Transverse colon (tissue), 4 donors: ENCODE results near the gene AGPAT1. TPM values are rescaled to one million over a fixed set of nuclear protein-coding genes. Genes with fewer than 3 reads are reported as not detected.

ENCODE experiments used
- DNase-seq: peaks from one replicate; pipeline ENCODE4 v3.0.0-alpha.2; 2019
- H3K27ac ChIP-seq, 4 donors: fragments of 200-600 bp; sonication (generic); 2 replicates each; pipeline ENCODE4 v1.5.1; 2016 to 2018; ENCODE audit warnings: inconsistent platforms in 4 of 4
- H3K27me3 ChIP-seq: fragments of 200-600 bp; sonication (generic); 2 replicates; pipeline ENCODE4 v1.5.1; 2017; ENCODE audit warnings: inconsistent platforms
- H3K36me3 ChIP-seq, 4 donors: fragments of 200-600 bp; sonication (generic); 2 replicates each; pipeline ENCODE4 v1.5.1; 2017 to 2019; ENCODE audit warnings: inconsistent platforms in 4 of 4
- H3K4me1 ChIP-seq, 4 donors: fragments of 200-600 bp; sonication (generic); 2 replicates each; pipeline ENCODE4 v1.5.1; 2017 to 2020; ENCODE audit warnings: inconsistent platforms in 4 of 4
- H3K4me3 ChIP-seq, 4 donors: fragments of 200-600 bp; sonication (generic); 1 replicate in 1 of 4; 2 replicates in 3 of 4; pipeline versions ENCODE4 v1.5.1 to v1.6.1; 2017 to 2019; ENCODE audit warnings: inconsistent platforms in 4 of 4
- H3K9me3 ChIP-seq, 2 donors: fragments of 200-600 bp; sonication (generic); 2 replicates each; pipeline ENCODE4 v1.5.1; 2017 to 2019; ENCODE audit warnings: inconsistent platforms in 2 of 2
- EP300 ChIP-seq: sonication (generic); formaldehyde crosslinking; IDR thresholded peaks from one replicate; pipeline ENCODE4 v1.6.1; 2017; ENCODE audit warnings: antibody characterized with exemption, low read depth
- POLR2A ChIP-seq: fragments of 450-650 bp; IDR thresholded peaks from one replicate; pipeline ENCODE4 v1.6.1; 2016; ENCODE audit warnings: antibody characterized with exemption, mild to moderate bottlenecking, moderate library complexity
- POLR2AphosphoS5 ChIP-seq, 3 donors: sonication (generic); formaldehyde crosslinking; IDR thresholded peaks; one replicate each; pipeline ENCODE4 v1.6.1; 2016; ENCODE audit warnings: antibody characterized with exemption in 3 of 3
- WGBS, 2 donors: methylation state at CpG; one replicate each; pipeline ENCODE4 v1.1.5; 2018; ENCODE audit warnings: low coverage in 1 of 2; 5-methylcytosine and 5-hydroxymethylcytosine counted together
- in situ Hi-C, 4 donors: fragments of 200-750 bp; cut with MboI; loops; one replicate each; pipeline versions ENCODE4 v1.15.0 to v1.15.1; 2017; ENCODE audit warnings: low sequenced_read_pairs in 3 of 4, low pct_ligation_motif_present in 1 of 4, low pct_unique_long_range_greater_than_20kb in 1 of 4
- intact Hi-C: fragments of 100-400 bp; cut with DNase I; formaldehyde crosslinking; loops from one replicate; pipeline ENCODE4 v1.15.1; 2023; ENCODE audit warnings: low total_unique reads
- total RNA-seq, 4 donors: library from RNA; depleted of rRNA; stranded (reverse); fragments of >200 nt; gene quantifications; one replicate each; pipeline ENCODE4 v1.1.0, GENCODE V29; 2016
- TF ChIP-seq, protein P1 (sequence below), 5 experiments: fragments of 200-600 bp in 3 of 5; fragments of 450-650 bp in 2 of 5; sonication (generic) in 3 of 5; IDR thresholded peaks; 1 replicate in 2 of 5; 2 replicates in 3 of 5; pipeline ENCODE4 v1.5.1; 2016 to 2017; ENCODE audit warnings: antibody characterized with exemption in 5 of 5, inconsistent platforms in 3 of 5, mild to moderate bottlenecking in 2 of 5, moderate library complexity in 1 of 5

The AGPAT1 gene
- total RNA-seq, 4 donors from 2014 or later, result 17.9 to 67.2 (median 50.1) TPM

DNA sequence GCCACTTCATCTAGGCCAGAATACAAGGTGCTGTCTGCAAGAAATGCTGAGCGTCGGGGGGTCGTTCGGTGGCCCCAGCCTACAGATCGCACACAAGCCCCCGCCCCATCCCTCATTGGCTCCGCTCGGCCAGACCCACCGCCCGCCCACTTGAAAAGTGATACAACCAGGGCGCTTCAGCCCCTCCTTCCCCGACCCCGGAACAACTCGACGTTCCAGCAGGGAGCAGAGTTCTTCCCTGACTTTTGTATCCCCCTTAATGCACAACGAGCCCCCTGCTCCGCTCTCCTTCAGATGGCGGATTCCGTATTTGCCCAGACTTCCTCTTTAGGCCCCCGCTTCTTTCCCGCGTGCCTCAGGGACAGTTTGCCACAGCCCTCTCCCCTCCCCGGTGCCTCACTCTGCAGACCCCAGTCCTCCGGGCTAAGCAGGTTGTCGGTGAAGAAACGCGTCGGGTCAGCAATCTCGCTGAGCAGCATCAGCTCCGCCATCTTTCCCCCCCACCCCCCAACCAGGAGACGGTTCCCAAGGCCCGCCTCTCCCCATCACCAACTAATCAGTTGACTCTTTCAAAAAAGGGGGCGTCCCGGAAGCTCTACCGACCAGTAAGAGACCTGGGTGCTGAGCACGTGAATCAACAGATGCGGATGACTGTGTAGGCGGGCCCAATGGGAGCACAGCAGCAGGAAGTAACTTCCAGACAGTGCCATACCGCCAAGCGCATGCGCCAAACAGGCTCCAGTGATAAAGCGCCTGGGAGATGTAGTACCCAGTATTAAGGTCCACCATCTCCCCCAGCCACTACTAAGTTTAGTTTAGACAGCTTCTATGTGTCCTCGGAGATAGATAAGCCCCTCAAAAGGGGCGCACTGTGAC is 47.9 kb downstream of the AGPAT1 start, which contains the start of gene ATF6B:
TSS of gene ATF6B (minus strand) at position 530 of the 876 bp plus-strand sequence. CDS start at position 491, 39 bp downstream.
- peaks cover 24 to 31% (median 26%) of the 10 kb centered on the region in 4 donors for H3K4me1 ChIP-seq
- DNase-seq, result peak; percentile 98
- 0 to 1% methylated on average over 12 to 43 of the region's 44 CpGs for WGBS, 2 donors
- peaks cover 0 to 18% (median 3%) of the 10 kb centered on the region in 4 donors for H3K36me3 ChIP-seq
- peak within 1 kb of the TSS; percentile 91 to 92 (median 91) for H3K27ac ChIP-seq
- no peaks in the 10 kb centered on the region for H3K27me3 ChIP-seq
- in situ Hi-C loops (no loop called here), intact Hi-C loops (no loop called here)
- H3K9me3 ChIP-seq, result no peaks in the 10 kb centered on the region
- TF ChIP-seq, protein P1, sequence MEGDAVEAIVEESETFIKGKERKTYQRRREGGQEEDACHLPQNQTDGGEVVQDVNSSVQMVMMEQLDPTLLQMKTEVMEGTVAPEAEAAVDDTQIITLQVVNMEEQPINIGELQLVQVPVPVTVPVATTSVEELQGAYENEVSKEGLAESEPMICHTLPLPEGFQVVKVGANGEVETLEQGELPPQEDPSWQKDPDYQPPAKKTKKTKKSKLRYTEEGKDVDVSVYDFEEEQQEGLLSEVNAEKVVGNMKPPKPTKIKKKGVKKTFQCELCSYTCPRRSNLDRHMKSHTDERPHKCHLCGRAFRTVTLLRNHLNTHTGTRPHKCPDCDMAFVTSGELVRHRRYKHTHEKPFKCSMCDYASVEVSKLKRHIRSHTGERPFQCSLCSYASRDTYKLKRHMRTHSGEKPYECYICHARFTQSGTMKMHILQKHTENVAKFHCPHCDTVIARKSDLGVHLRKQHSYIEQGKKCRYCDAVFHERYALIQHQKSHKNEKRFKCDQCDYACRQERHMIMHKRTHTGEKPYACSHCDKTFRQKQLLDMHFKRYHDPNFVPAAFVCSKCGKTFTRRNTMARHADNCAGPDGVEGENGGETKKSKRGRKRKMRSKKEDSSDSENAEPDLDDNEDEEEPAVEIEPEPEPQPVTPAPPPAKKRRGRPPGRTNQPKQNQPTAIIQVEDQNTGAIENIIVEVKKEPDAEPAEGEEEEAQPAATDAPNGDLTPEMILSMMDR (IDR thresholded peaks at IDR 0.05), result no peak
- TF ChIP-seq POLR2AphosphoS5 (IDR thresholded peaks at IDR 0.05), result peak in 2 of 3 donors; percentile 59 to 74
- peak; percentile 83 for TF ChIP-seq POLR2A
- H3K4me3 ChIP-seq, result peak within 1 kb of the TSS; percentile 62 to 83 (median 73)

DNA sequence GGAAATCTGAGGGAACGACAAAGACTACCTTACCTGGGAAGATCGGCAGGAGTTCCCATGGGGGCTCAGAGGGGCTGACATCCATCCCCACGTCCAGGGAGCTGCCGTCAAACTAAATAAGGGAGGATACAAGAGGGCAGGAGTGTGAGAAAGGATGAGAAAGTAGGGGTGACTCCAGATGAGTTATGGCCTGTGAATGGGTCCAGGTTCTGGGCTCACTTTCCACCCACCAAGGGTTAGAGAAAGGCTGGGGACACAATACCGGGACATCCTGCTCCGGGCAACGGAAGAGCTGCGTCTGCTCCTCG is 48.5 kb downstream of the AGPAT1 start:
- WGBS, 2 donors, result 4 to 8% methylated on average over 4 to 8 of the region's 9 CpGs
- DNase-seq, result no peak
- intact Hi-C loops, result no loop called here

DNA sequence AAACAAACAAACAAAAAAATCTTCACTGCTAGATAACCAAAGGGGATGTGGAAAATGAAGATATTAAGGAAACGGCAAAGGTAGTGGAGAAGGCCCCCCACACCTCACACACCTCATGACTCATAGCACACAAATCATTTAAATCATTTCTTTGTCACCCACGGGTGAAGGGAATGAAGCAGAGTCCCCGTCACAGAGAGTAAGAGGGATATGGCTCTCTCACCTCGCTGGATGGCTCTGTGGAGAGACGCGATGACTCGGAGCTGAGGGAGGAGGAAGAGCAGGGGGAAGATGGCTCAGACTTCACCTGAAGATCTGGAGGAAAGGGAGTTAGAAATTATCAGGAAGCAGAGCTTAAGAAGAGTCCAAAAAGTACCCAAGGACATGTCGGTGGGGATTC is 49.0 kb downstream of the AGPAT1 start:
- WGBS, 2 donors, result 36 to 50% methylated on average over 6 to 8 of the region's 8 CpGs
- no peaks in the 10 kb centered on the region for H3K27me3 ChIP-seq
- intact Hi-C loops, result no loop called here
- peak overlapping the region in 3 of 4 donors; percentile 62 to 82 (median 68) for H3K4me3 ChIP-seq
- no peaks in the 10 kb centered on the region for H3K9me3 ChIP-seq
- peak overlapping the region in 2 of 4 donors; percentile 86 to 87 for H3K27ac ChIP-seq
- peaks cover 0 to 20% (median 4%) of the 10 kb centered on the region in 4 donors for H3K36me3 ChIP-seq
- in situ Hi-C loops, result no loop called here
- no peak for DNase-seq
- TF ChIP-seq POLR2AphosphoS5 (IDR thresholded peaks at IDR 0.05) (no peak), EP300 (no peak), POLR2A (no peak)
- TF ChIP-seq, protein P1 (IDR thresholded peaks at IDR 0.05), result no peak
- H3K4me1 ChIP-seq, result peaks cover 24 to 31% (median 26%) of the 10 kb centered on the region in 4 donors

More for the DNA sequence above, 48.5 kb downstream of the AGPAT1 start:
- TF ChIP-seq POLR2AphosphoS5 (IDR thresholded peaks at IDR 0.05) (no peak), EP300 (no peak), POLR2A (no peak)
- TF ChIP-seq, protein P1 (IDR thresholded peaks at IDR 0.05), result no peak
- Histone ChIP-seq H3K9me3 (no peaks in the 10 kb centered on the region), H3K27ac (peak overlapping the region; percentile 86 to 91 (median 88)), H3K4me1 (peaks cover 24 to 31% (median 26%) of the 10 kb centered on the region in 4 donors), H3K4me3 (peak overlapping the region; percentile 62 to 82 (median 73)), H3K27me3 (no peaks in the 10 kb centered on the region), H3K36me3 (peaks cover 0 to 18% (median 3%) of the 10 kb centered on the region in 4 donors)
- in situ Hi-C loops, result no loop called here

DNA sequence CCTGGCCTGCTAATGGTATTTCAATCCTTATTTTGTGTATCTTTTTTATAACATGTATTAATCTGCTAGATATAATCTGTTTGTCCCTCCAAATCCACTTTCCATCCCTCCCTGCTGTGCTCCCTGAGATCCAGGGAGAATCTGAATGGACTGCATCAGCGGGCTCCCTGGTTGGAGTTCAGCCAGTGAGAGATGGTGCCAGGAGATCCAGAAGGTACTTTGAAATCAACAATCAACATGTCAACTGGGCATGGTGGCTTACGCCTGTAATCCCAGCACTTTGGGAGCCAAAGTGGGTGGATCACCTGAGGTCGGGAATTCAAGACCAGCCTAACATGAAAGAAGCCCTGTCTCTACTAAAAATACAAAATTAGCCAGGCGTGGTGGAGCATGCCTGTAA is 52.2 kb downstream of the AGPAT1 start:
- Histone ChIP-seq H3K9me3 (no peaks in the 10 kb centered on the region), H3K27ac (no peak overlapping the region), H3K36me3 (peaks cover 0 to 43% (median 11%) of the 10 kb centered on the region in 4 donors), H3K4me1 (peaks cover 19 to 31% (median 25%) of the 10 kb centered on the region in 4 donors), H3K27me3 (no peaks in the 10 kb centered on the region), H3K4me3 (no peak overlapping the region)
- in situ Hi-C loops, result no loop called here
- intact Hi-C loops, result no loop called here
- DNase-seq, result no peak
- TF ChIP-seq, protein P1 (IDR thresholded peaks at IDR 0.05), result no peak
- TF ChIP-seq POLR2A (no peak), POLR2AphosphoS5 (IDR thresholded peaks at IDR 0.05) (no peak), EP300 (no peak)
- WGBS, 2 donors, result 92% methylated on average over 4 of the region's 4 CpGs; no CpG with 5 or more reads in 1 of the 2 donors
